ENCODE measurements around the gene SCFD2.

DNA sequence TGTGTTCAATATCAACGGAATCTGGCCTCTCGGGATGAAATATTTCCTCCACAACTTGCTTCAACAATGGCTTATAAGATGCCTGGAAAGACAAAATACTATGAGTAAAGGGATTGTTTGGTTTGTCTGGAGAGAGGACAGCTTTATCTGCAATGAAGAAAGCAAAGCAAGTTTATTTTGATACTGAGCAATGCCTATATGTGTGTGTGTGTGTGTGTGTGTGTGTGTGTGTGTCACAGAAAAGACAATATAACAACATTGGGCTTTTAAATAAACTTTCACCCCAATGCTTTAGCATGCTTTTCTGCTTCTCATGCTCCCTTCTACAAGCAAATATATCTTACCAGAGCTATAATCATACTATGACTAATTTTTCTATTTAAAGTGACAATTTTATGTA, 458.4 kb downstream of the SCFD2 start:
- TF ChIP-seq, protein P1, sequence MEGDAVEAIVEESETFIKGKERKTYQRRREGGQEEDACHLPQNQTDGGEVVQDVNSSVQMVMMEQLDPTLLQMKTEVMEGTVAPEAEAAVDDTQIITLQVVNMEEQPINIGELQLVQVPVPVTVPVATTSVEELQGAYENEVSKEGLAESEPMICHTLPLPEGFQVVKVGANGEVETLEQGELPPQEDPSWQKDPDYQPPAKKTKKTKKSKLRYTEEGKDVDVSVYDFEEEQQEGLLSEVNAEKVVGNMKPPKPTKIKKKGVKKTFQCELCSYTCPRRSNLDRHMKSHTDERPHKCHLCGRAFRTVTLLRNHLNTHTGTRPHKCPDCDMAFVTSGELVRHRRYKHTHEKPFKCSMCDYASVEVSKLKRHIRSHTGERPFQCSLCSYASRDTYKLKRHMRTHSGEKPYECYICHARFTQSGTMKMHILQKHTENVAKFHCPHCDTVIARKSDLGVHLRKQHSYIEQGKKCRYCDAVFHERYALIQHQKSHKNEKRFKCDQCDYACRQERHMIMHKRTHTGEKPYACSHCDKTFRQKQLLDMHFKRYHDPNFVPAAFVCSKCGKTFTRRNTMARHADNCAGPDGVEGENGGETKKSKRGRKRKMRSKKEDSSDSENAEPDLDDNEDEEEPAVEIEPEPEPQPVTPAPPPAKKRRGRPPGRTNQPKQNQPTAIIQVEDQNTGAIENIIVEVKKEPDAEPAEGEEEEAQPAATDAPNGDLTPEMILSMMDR (IDR thresholded peaks at IDR 0.05; ENCODE audit: borderline replicate concordance, extremely low read depth, low read length, poor library complexity, severe bottlenecking): no peak
- no peak for TF ChIP-seq EZH2 (IDR thresholded peaks at IDR 0.05; ENCODE audit: borderline replicate concordance, low read depth, low read length, severe bottlenecking)

Data from DND-41 (cell line).